ENCODE data around the gene RIN3. TPM values are rescaled to one million over a fixed set of nuclear protein-coding genes. Genes with fewer than 3 reads are reported as not detected.

RIN3 gene
- total RNA-seq, 1 donor, result 7.2 TPM

DNA sequence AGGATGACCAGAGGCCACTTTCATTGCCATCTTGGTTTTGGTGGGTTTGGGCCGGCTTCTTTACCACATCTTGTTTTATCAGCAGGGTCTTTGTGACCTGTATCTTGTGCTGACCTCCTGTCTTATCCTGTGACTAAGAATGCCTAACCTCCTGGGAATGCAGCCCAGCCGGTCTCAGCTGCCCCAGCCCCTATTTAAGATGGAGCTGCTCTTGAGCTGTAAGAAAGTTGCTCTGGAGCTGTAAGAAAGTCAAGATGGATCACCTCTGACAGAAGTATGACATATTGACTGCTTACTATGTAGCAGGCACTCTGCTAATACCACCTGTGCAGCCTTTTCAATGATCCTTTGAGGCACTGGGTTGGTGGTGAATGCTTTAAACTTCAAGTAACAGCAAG lies 52.1 kb downstream of the RIN3 start:
- H3K4me3 ChIP-seq (ENCODE audit: low read depth, low read length), result no peak overlapping the region
- no peak for DNase-seq (ENCODE audit: low read depth)
- TF ChIP-seq, protein P1, sequence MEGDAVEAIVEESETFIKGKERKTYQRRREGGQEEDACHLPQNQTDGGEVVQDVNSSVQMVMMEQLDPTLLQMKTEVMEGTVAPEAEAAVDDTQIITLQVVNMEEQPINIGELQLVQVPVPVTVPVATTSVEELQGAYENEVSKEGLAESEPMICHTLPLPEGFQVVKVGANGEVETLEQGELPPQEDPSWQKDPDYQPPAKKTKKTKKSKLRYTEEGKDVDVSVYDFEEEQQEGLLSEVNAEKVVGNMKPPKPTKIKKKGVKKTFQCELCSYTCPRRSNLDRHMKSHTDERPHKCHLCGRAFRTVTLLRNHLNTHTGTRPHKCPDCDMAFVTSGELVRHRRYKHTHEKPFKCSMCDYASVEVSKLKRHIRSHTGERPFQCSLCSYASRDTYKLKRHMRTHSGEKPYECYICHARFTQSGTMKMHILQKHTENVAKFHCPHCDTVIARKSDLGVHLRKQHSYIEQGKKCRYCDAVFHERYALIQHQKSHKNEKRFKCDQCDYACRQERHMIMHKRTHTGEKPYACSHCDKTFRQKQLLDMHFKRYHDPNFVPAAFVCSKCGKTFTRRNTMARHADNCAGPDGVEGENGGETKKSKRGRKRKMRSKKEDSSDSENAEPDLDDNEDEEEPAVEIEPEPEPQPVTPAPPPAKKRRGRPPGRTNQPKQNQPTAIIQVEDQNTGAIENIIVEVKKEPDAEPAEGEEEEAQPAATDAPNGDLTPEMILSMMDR (IDR thresholded peaks at IDR 0.05; ENCODE audit: insufficient read depth, low read length), result no peak

DNA sequence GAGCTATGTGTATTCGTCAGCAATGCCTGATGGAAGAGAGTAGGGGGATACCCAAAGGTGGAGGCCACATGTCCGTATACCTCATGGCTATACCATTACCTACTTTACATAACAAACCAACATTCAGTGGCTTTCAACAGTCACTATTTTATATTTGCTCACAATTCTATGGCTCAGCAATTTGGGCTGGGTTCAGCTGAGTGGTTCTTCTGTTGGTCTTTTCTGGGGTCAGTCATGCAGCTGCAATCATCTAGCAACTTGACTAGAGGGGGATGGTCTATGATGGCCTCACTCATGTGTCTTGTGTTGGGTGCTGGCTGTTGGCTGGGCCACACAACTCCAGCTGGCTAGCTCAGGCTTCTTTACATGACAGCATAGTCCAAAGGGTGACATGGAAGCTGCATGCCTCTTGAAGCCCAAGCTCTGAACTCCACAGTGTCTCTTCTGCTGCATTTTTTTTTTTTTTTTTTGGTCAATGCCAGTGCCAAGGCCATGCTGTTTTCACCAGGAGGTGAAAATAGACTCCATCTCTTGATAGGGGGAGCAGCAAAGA lies 53.7 kb downstream of the RIN3 start:
- H3K4me3 ChIP-seq (ENCODE audit: low read depth, low read length), result no peak overlapping the region
- TF ChIP-seq, protein P1 (IDR thresholded peaks at IDR 0.05; ENCODE audit: insufficient read depth, low read length), result no peak
- no peak for DNase-seq (ENCODE audit: low read depth)

DNA sequence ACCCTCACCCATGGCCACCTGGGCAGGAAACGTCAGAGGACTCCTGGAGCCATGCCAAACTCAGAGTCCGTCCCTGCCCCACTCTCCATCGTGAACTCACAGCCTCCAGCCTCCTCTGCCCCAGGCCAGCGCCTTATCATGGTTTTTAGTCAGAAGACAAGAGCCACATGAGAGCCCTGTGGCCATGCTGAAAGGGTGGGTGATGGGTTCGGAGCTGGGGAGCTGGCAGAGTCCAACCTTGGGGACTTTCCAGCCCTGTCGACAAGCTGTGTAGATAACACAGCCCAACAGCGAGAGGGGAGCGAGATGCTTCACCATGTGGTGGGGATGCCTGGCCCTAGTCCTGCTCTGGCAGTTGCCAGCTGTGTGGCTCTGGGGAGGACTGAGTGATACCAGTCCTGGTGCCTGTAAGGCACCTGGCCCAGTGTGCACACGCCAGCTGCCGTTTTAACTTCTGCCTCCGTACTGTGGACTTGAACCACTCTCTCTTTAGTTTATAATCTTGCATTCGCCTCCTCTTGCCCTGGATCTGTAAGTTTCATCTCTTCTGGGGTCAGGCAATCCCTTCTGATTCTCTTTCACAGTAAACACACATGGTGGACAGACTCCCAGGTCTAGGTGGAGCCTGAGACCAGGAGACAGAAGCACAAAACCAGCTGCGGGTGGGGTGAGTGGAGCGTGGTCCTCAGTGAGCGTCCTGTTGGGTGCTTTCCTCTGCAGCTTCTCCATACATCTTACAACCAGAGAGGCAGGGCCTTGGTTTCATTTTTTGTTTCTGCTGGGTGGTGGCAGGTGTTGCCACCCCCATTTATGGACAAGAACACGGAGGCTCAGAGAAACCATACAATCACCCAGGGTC lies 55.3 kb downstream of the RIN3 start:
- no peak for DNase-seq (ENCODE audit: low read depth)
- TF ChIP-seq, protein P1 (IDR thresholded peaks at IDR 0.05; ENCODE audit: insufficient read depth, low read length), result no peak
- no peak overlapping the region for H3K4me3 ChIP-seq (ENCODE audit: low read depth, low read length)

DNA sequence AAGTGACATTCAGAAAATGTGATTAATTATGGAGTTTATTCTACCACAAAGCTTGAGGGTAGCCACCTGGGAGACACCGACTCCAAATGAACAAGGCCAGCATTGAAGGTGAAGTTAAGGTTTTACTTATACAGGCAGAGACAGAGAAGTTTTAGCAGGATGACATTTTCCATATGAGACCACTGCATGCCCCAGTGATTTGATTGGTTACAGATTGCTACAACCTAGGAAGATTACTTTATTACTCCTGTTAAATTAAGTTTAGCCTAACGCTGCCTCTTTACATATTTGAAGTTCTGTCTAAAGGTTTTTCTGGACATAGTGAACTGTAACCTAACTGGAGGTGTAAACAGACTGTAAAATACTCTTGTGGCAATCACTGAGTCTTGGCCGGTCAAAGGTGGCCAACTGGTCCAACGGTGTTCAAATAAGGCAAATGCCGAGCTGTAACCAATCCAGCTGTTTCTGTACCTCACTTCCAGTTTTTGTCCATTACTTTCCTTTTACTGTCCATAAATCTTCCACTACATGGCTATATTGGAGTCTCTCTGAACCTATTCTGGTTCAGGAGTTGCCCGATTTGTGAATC lies 57.2 kb downstream of the RIN3 start:
- TF ChIP-seq, protein P1 (IDR thresholded peaks at IDR 0.05; ENCODE audit: insufficient read depth, low read length), result no peak
- no peak for DNase-seq (ENCODE audit: low read depth)

DNA sequence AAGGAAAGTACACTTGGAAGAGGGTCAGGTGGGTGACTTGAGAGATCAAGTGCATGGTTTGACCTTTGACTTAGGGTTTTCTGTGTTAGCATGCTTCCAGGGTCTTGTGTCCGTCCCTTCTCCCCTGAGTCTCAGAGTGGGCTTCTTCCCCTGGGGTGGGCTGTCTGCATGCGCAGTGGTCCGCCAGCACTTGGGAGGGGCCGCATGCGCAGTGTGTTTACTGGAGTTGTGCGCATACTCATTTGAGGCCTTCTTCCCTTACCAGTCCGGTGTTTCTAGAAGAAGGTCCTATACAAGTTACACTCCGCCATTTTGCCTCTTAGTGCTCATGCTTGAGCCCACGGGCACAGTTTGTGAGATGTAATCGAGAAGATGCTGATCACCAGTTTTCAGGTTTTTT lies 58.5 kb downstream of the RIN3 start:
- no peak for DNase-seq (ENCODE audit: low read depth)
- no peak overlapping the region for H3K4me3 ChIP-seq (ENCODE audit: low read depth, low read length)
- TF ChIP-seq, protein P1 (IDR thresholded peaks at IDR 0.05; ENCODE audit: insufficient read depth, low read length), result no peak

More for the DNA sequence above, 57.2 kb downstream of the RIN3 start:
- H3K4me3 ChIP-seq (ENCODE audit: low read depth, low read length), result no peak overlapping the region

DNA sequence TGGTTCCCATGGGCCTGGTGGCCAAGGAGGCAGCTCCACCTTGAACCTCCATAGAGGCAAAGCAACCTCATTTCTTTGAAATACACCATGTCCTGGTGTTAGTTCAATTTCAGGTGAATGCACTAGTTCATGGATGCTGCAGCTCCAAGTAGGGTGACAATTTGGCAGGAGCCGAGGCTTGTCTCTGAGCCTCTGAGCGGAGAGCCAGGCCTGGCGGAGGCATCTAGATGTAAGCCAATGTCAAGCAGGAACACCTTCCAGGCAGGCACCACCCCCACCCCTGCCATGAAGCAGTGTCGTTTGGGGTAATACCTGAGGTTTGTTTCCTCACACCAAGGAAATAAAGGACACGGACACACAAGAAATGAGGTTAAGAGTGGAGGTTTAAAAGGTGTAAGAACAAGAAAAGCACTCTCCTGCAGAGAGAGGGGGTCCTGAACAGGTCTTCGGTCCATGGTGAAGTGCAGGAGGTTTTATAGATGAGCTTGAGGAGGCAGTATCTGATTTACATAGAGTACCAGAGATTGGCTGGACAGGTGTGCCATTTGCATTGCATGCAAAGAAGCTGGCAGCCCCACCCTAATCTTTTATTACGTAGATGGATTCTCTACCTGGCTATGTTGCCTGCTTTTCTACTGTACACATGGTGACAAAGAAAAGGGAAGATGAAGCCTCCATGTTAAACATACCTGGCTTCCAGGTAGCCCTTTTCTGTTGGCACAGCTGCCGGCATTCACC lies 60.3 kb downstream of the RIN3 start:
- TF ChIP-seq, protein P1 (IDR thresholded peaks at IDR 0.05; ENCODE audit: insufficient read depth, low read length), result no peak
- no peak overlapping the region for H3K4me3 ChIP-seq (ENCODE audit: low read depth, low read length)
- no peak for DNase-seq (ENCODE audit: low read depth)
